ENCODE data around the gene SEZ6. TPM values are rescaled to one million over a fixed set of nuclear protein-coding genes. Genes with fewer than 3 reads are reported as not detected.

Gene SEZ6
- total RNA-seq, 1 experiment from 2014 or later = not detected

DNA sequence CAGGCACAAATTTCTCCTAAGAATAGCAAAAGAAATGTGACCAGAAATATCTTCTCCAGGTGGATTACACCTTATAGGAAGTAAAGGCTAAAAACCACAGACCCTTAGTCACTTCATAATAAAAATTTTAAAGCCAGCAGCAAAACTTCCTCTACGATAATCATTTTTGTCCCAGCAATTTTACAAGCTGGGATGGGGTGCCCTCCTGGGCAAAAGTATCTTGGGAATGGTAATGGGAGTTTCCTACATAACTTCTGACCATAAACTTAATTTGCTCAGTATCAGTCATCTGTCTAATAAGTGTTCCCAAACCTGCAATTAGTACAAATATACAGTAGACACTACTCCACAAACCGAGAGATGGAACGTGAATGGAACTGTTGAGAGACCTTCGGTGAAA lies 57.5 kb downstream of the SEZ6 start:
- BruUV-seq (replicated peaks) = no TSS peak

DNA sequence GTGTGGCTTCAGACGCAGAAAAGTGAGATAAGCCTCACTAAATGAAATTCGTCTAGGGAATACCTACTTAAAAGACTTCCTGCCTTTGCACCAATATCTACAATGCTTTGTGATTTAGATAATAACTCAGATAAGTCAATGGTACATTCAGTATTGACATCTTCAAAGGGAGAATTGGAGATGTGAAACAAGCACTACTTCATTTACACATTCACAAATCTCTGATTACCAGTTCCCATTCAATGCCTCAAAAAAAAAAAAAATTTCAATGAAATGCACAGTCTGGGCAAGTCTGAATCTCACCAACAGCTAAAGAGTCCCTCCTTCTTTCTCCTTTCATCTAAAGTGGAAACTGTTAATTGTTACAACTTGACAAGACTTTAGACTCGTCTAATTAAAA lies 58.2 kb downstream of the SEZ6 start:
- BruUV-seq (replicated peaks) = no TSS peak
- Histone ChIP-seq H3K9me3 (ENCODE audit: control insufficient read depth, insufficient read depth, low read depth, low read length) (no peaks in the 10 kb centered on the region), H3K27me3 (ENCODE audit: control insufficient read depth, insufficient read depth, low read length) (no peaks in the 10 kb centered on the region), H3K27ac (ENCODE audit: low read length) (peak overlapping the region; percentile 93), H3K36me3 (ENCODE audit: control insufficient read depth, insufficient read depth, low read length) (peaks cover 8% of the 10 kb centered on the region), H3K4me1 (ENCODE audit: control insufficient read depth, insufficient read depth, low read length) (peaks cover 42% of the 10 kb centered on the region), H3K4me3 (ENCODE audit: low read depth in 2 of 2, low read length in 2 of 2) (peak overlapping the region in 1 of 2 experiments; percentile 86; a peak in 1 of 4 replicates)
- in situ Hi-C loops (cut with HindIII; ENCODE audit: low pct_unique_long_range_greater_than_20kb, low sequenced_read_pairs) (no loop called here), intact Hi-C loops (cut with micrococcal nuclease; ENCODE audit: unreplicated experiment) (no loop called here)
- POLR2A ChIA-PET = no interaction called here
- no peak for DNase-seq (ENCODE audit: low read depth, low spot score)
- ATAC-seq = no peak
- CTCF ChIA-PET = interaction anchor here (0.5 kb wide), 1 partner anchor 220 kb away, joined by 4 read pairs; no protein-coding TSS in a partner anchor
- TF ChIP-seq SIN3A (IDR thresholded peaks at IDR 0.05; ENCODE audit: borderline replicate concordance, insufficient read depth, low read depth, low read length) = no peak
- TF ChIP-seq, protein P1, sequence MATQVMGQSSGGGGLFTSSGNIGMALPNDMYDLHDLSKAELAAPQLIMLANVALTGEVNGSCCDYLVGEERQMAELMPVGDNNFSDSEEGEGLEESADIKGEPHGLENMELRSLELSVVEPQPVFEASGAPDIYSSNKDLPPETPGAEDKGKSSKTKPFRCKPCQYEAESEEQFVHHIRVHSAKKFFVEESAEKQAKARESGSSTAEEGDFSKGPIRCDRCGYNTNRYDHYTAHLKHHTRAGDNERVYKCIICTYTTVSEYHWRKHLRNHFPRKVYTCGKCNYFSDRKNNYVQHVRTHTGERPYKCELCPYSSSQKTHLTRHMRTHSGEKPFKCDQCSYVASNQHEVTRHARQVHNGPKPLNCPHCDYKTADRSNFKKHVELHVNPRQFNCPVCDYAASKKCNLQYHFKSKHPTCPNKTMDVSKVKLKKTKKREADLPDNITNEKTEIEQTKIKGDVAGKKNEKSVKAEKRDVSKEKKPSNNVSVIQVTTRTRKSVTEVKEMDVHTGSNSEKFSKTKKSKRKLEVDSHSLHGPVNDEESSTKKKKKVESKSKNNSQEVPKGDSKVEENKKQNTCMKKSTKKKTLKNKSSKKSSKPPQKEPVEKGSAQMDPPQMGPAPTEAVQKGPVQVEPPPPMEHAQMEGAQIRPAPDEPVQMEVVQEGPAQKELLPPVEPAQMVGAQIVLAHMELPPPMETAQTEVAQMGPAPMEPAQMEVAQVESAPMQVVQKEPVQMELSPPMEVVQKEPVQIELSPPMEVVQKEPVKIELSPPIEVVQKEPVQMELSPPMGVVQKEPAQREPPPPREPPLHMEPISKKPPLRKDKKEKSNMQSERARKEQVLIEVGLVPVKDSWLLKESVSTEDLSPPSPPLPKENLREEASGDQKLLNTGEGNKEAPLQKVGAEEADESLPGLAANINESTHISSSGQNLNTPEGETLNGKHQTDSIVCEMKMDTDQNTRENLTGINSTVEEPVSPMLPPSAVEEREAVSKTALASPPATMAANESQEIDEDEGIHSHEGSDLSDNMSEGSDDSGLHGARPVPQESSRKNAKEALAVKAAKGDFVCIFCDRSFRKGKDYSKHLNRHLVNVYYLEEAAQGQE (IDR thresholded peaks at IDR 0.05; ENCODE audit: insufficient read depth in 1 of 2, low read depth in 2 of 2, low read length in 1 of 2) = no peak
- TF ChIP-seq, protein P2, sequence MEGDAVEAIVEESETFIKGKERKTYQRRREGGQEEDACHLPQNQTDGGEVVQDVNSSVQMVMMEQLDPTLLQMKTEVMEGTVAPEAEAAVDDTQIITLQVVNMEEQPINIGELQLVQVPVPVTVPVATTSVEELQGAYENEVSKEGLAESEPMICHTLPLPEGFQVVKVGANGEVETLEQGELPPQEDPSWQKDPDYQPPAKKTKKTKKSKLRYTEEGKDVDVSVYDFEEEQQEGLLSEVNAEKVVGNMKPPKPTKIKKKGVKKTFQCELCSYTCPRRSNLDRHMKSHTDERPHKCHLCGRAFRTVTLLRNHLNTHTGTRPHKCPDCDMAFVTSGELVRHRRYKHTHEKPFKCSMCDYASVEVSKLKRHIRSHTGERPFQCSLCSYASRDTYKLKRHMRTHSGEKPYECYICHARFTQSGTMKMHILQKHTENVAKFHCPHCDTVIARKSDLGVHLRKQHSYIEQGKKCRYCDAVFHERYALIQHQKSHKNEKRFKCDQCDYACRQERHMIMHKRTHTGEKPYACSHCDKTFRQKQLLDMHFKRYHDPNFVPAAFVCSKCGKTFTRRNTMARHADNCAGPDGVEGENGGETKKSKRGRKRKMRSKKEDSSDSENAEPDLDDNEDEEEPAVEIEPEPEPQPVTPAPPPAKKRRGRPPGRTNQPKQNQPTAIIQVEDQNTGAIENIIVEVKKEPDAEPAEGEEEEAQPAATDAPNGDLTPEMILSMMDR (IDR thresholded peaks at IDR 0.05) = no peak
- no peak for TF ChIP-seq TCF7L2 (IDR thresholded peaks at IDR 0.05; ENCODE audit: low read depth, low read length)
- TF ChIP-seq POLR2AphosphoS5 (IDR thresholded peaks at IDR 0.05; ENCODE audit: low read depth, low read length) = no peak

More for the DNA sequence above, 57.5 kb downstream of the SEZ6 start:
- intact Hi-C loops (cut with micrococcal nuclease; ENCODE audit: unreplicated experiment) (no loop called here), in situ Hi-C loops (cut with HindIII; ENCODE audit: low pct_unique_long_range_greater_than_20kb, low sequenced_read_pairs) (no loop called here)
- ATAC-seq (no peak), DNase-seq (ENCODE audit: low read depth, low spot score) (no peak)
- no peaks in the 10 kb centered on the region for H3K9me3 ChIP-seq (ENCODE audit: control insufficient read depth, insufficient read depth, low read depth, low read length)
- peaks cover 47% of the 10 kb centered on the region for H3K4me1 ChIP-seq (ENCODE audit: control insufficient read depth, insufficient read depth, low read length)
- CTCF ChIA-PET = interaction anchor here (1.0 kb wide), 1 partner anchor 39 kb away, joined by 3 read pairs; no protein-coding TSS in a partner anchor
- POLR2A ChIA-PET = no interaction called here
- peak overlapping the region; percentile 93 for H3K27ac ChIP-seq (ENCODE audit: low read length)
- TF ChIP-seq, protein P1 (IDR thresholded peaks at IDR 0.05; ENCODE audit: insufficient read depth in 1 of 2, low read depth in 2 of 2, low read length in 1 of 2) = no peak
- TF ChIP-seq SIN3A (IDR thresholded peaks at IDR 0.05; ENCODE audit: borderline replicate concordance, insufficient read depth, low read depth, low read length) = no peak
- TF ChIP-seq POLR2AphosphoS5 (IDR thresholded peaks at IDR 0.05; ENCODE audit: low read depth, low read length) = no peak
- TF ChIP-seq TCF7L2 (IDR thresholded peaks at IDR 0.05; ENCODE audit: low read depth, low read length) = no peak
- TF ChIP-seq, protein P2 (IDR thresholded peaks at IDR 0.05) = no peak
- peaks cover 8% of the 10 kb centered on the region for H3K36me3 ChIP-seq (ENCODE audit: control insufficient read depth, insufficient read depth, low read length)
- peak overlapping the region; percentile 80 to 86 for H3K4me3 ChIP-seq (ENCODE audit: low read depth in 2 of 2, low read length in 2 of 2)
- H3K27me3 ChIP-seq (ENCODE audit: control insufficient read depth, insufficient read depth, low read length) = no peaks in the 10 kb centered on the region

Data from Panc1 (cell line).